Right lobe of liver (tissue), 6 donors: ENCODE measurements around the gene INIP. TPM values are rescaled to one million over a fixed set of nuclear protein-coding genes. Genes with fewer than 3 reads are reported as not detected.

Source experiments
- ATAC-seq, 4 donors: fragments of 200-7000 bp; cut with Tn5 transposase; one replicate each; pipeline ENCODE4 v1.9.1; 2020; ENCODE audit warnings: mild to moderate bottlenecking in 4 of 4, moderate library complexity in 4 of 4
- DNase-seq, 3 donors: peaks; one replicate each; pipeline ENCODE4 v3.0.0-alpha.2; 2020
- H3K27ac ChIP-seq, 3 donors: fragments of 200-600 bp; one replicate each; pipeline ENCODE4 v1.8.0; 2022
- H3K27me3 ChIP-seq, 2 donors: fragments of 200-600 bp; one replicate each; pipeline ENCODE4 v1.8.0; 2022
- H3K36me3 ChIP-seq, 4 donors: fragments of 200-600 bp; sonication (generic) in 1 of 4; one replicate each; pipeline versions ENCODE4 v1.5.1 to v1.8.0; 2017 to 2022; ENCODE audit warnings: control low read depth in 1 of 4
- H3K4me1 ChIP-seq, 4 donors: fragments of 200-600 bp; sonication (generic) in 1 of 4; one replicate each; pipeline versions ENCODE4 v1.5.1 to v1.8.0; 2017 to 2022; ENCODE audit warnings: control low read depth in 1 of 4
- H3K4me3 ChIP-seq, 3 donors: fragments of 200-600 bp; one replicate each; pipeline ENCODE4 v1.8.0; 2022
- H3K9me3 ChIP-seq, 4 donors: fragments of 200-600 bp; sonication (generic) in 1 of 4; one replicate each; pipeline versions ENCODE4 v1.5.1 to v1.8.0; 2017 to 2022; ENCODE audit warnings: control low read depth in 1 of 4
- CTCF ChIP-seq, 4 donors: fragments of 200-600 bp in 3 of 4; fragments of 450-650 bp in 1 of 4; IDR thresholded peaks; one replicate each; pipeline versions ENCODE4 v1.5.1 to v1.8.0; 2016 to 2022; ENCODE audit warnings: antibody characterized with exemption in 4 of 4, mild to moderate bottlenecking in 2 of 4
- POLR2A ChIP-seq: fragments of 450-650 bp; IDR thresholded peaks from one replicate; pipeline ENCODE4 v1.6.1; 2017; ENCODE audit warnings: antibody characterized with exemption, mild to moderate bottlenecking
- WGBS: methylation state at CpG from one replicate; pipeline ENCODE4 v1.1.6; 2018; ENCODE audit warnings: low coverage, low lambda C conversion rate; ENCODE audit not compliant: insufficient coverage; ENCODE audit errors: missing lambda C conversion rate; 5-methylcytosine and 5-hydroxymethylcytosine counted together
- intact Hi-C, 2 donors: fragments of 100-400 bp; cut with DNase I; formaldehyde crosslinking; loops; one replicate each; pipeline versions ENCODE4 v1.11.2 to v1.14.1; 2022
- total RNA-seq, 6 experiments: library from RNA; depleted of rRNA in 2 of 6; stranded (reverse); fragments of >200 nt in 2 of 6; fragmentation: NEBNext Ultra II Directional in 3 of 6; extraction: Animal tissue kit (Norgen Biotek cat#: 25700) in 3 of 6; gene quantifications; one replicate each; pipeline versions ENCODE4 v1.1.0 to v1.2.4, GENCODE V29; 2016 to 2023
- donor health status: DM: no; HTN: yes; CAD: no.
- donor health status: DM: no; HTN: no; CAD: no.
- donor health status: DM: no; HTN: no; CAD: no.
- donor health status: DM: no; HTN: yes; CAD: no.
- donor health status: DM: no; HTN: yes; CAD: no.

The INIP gene
- total RNA-seq, 6 experiments from 2014 or later = 8.2 to 15.5 (median 11.1) TPM

- no peaks in the 10 kb centered on the region for H3K36me3 ChIP-seq
- ATAC-seq (no peak), DNase-seq (no peak)
- intact Hi-C loops = no loop called here
- no peaks in the 10 kb centered on the region for H3K9me3 ChIP-seq
- H3K27me3 ChIP-seq = no peaks in the 10 kb centered on the region
- 98% methylated on average over 9 of the region's 13 CpGs for WGBS
- peaks cover 0 to 6% (median 2%) of the 10 kb centered on the region in 4 donors for H3K4me1 ChIP-seq
- TF ChIP-seq POLR2A = no peak
- no peak for TF ChIP-seq CTCF (IDR thresholded peaks at IDR 0.05)
- H3K27ac ChIP-seq = no peak overlapping the region
- H3K4me3 ChIP-seq = no peak overlapping the region
These were observed 45.0 kb upstream of the INIP start for GRCh38 chr9:112762726-112763518.

- Histone ChIP-seq H3K27me3 (no peaks in the 10 kb centered on the region), H3K9me3 (no peaks in the 10 kb centered on the region), H3K36me3 (no peaks in the 10 kb centered on the region), H3K4me1 (peaks cover 0 to 6% (median 2%) of the 10 kb centered on the region in 4 donors), H3K27ac (no peak overlapping the region), H3K4me3 (no peak overlapping the region)
- 97% methylated on average over 10 of the region's 12 CpGs for WGBS
- DNase-seq (no peak), ATAC-seq (no peak)
- intact Hi-C loops = no loop called here
- TF ChIP-seq CTCF (IDR thresholded peaks at IDR 0.05) (no peak), POLR2A (no peak)
These were observed 44.2 kb upstream of the INIP start for GRCh38 chr9:112761912-112762655.

- no peaks in the 10 kb centered on the region for H3K9me3 ChIP-seq
- H3K4me3 ChIP-seq = no peak overlapping the region
- ATAC-seq (no peak), DNase-seq (no peak)
- intact Hi-C loops = no loop called here
- peaks cover 0 to 9% (median 2%) of the 10 kb centered on the region in 4 donors for H3K4me1 ChIP-seq
- no peak for TF ChIP-seq CTCF (IDR thresholded peaks at IDR 0.05)
- TF ChIP-seq POLR2A = no peak
- 72% methylated on average over 5 of the region's 8 CpGs for WGBS
- H3K27me3 ChIP-seq = no peaks in the 10 kb centered on the region
- H3K36me3 ChIP-seq = no peaks in the 10 kb centered on the region
- no peak overlapping the region for H3K27ac ChIP-seq
These were observed 42.9 kb upstream of the INIP start for GRCh38 chr9:112760821-112761220.

GRCh38 chr9:112757940-112758339, 40.0 kb upstream of the INIP start:
- 86% methylated on average over 1 of the region's 2 CpGs for WGBS
- no peak for ATAC-seq
- no peaks in the 10 kb centered on the region for H3K9me3 ChIP-seq
- no peak for DNase-seq
- no peaks in the 10 kb centered on the region for H3K36me3 ChIP-seq
- intact Hi-C loops = no loop called here
- TF ChIP-seq CTCF (IDR thresholded peaks at IDR 0.05) = no peak
- no peak for TF ChIP-seq POLR2A
- H3K4me3 ChIP-seq = no peak overlapping the region
- no peaks in the 10 kb centered on the region for H3K27me3 ChIP-seq
- no peak overlapping the region for H3K27ac ChIP-seq
- peaks cover 0 to 12% (median 4%) of the 10 kb centered on the region in 4 donors for H3K4me1 ChIP-seq
